Calu3 (cell line): Measurements from ENCODE around the gene ILDR2. TPM values are rescaled to one million over a fixed set of nuclear protein-coding genes. Genes with fewer than 3 reads are reported as not detected.

Experiments used
- BruUV-seq: library from RNA; stranded (reverse); fragments of 400-500 nt; replicated peaks from 2 replicates; lab custom pipeline; 2021; lab: Mats Ljungman, UMichigan
- CTCF ChIA-PET: fragments of 300-600 bp; sonication (Branson Sonifier 250); formaldehyde crosslinking; loops from one replicate; lab custom pipeline; 2022; ENCODE audit warnings: antibody characterized with exemption; lab: Charles Lee
- DNase-seq: peaks from one replicate; pipeline ENCODE4 v3.0.0; 2022
- H3K27ac Mint-ChIP-seq: one replicate; pipeline ENCODE4 v1.8.0; 2022; ENCODE audit warnings: mixed read lengths; ENCODE audit not compliant: unreplicated experiment
- H3K27me3 Mint-ChIP-seq: one replicate; pipeline ENCODE4 v1.8.0; 2022; ENCODE audit warnings: mixed read lengths; ENCODE audit not compliant: unreplicated experiment
- H3K36me3 Mint-ChIP-seq: one replicate; pipeline ENCODE4 v1.8.0; 2022; ENCODE audit warnings: mild to moderate bottlenecking, moderate library complexity, mixed read lengths; ENCODE audit not compliant: insufficient read depth, unreplicated experiment
- H3K4me1 Mint-ChIP-seq: one replicate; pipeline ENCODE4 v1.8.0; 2022; ENCODE audit warnings: mild to moderate bottlenecking, low read depth, mixed read lengths; ENCODE audit not compliant: unreplicated experiment
- H3K4me3 Mint-ChIP-seq: one replicate; pipeline ENCODE4 v1.8.0; 2022; ENCODE audit warnings: mild to moderate bottlenecking, low read depth, moderate library complexity, mixed read lengths; ENCODE audit not compliant: unreplicated experiment
- H3K9me3 Mint-ChIP-seq: one replicate; pipeline ENCODE4 v1.8.0; 2022; ENCODE audit warnings: low read depth, mixed read lengths; ENCODE audit not compliant: unreplicated experiment
- intact Hi-C: fragments of 100-400 bp; cut with micrococcal nuclease; formaldehyde crosslinking; loops from one replicate; pipeline ENCODE4 v1.10.0; 2022; ENCODE audit not compliant: unreplicated experiment
- total RNA-seq: library from RNA; stranded (reverse); gene quantifications from 2 replicates; pipeline ENCODE4 v1.2.3, GENCODE V29; 2022
- TF ChIP-seq, protein P1 (sequence below): fragments of 200-600 bp; IDR thresholded peaks from one replicate; pipeline ENCODE4 v1.8.0; 2022; ENCODE audit warnings: antibody characterized with exemption; ENCODE audit not compliant: unreplicated experiment

ILDR2 gene
- total RNA-seq, 1 experiment from 2014 or later = 1.9 TPM

DNA sequence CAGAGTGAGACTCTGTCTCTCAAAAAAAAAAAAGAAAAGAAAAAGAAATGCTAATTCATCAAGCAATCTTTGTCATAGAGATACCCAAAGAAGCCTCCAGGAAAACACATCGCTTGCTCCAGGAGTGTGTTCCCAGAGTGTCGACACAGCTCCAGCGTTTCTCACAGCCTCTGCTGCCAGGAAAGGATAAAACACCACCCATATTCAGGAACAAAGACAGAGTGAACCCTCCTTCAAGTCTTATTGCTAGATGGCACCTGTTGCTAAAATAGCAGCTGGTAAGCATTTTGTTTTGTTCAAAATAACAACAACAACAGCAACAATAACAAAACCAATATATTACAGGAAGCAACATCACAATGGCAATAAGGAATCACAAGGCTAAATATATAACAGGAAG is 3.1 kb downstream of the ILDR2 start:
- no peak for DNase-seq
- H3K4me1 Mint-ChIP-seq = peaks cover 8% of the 10 kb centered on the region
- BruUV-seq = no TSS peak
- intact Hi-C loops = loop anchor here (5.0 kb wide), 1 partner anchor 60 kb away; no protein-coding TSS in a partner anchor
- H3K9me3 Mint-ChIP-seq = no peaks in the 10 kb centered on the region
- no peak overlapping the region for H3K4me3 Mint-ChIP-seq
- H3K27ac Mint-ChIP-seq = no peak overlapping the region
- TF ChIP-seq, protein P1, sequence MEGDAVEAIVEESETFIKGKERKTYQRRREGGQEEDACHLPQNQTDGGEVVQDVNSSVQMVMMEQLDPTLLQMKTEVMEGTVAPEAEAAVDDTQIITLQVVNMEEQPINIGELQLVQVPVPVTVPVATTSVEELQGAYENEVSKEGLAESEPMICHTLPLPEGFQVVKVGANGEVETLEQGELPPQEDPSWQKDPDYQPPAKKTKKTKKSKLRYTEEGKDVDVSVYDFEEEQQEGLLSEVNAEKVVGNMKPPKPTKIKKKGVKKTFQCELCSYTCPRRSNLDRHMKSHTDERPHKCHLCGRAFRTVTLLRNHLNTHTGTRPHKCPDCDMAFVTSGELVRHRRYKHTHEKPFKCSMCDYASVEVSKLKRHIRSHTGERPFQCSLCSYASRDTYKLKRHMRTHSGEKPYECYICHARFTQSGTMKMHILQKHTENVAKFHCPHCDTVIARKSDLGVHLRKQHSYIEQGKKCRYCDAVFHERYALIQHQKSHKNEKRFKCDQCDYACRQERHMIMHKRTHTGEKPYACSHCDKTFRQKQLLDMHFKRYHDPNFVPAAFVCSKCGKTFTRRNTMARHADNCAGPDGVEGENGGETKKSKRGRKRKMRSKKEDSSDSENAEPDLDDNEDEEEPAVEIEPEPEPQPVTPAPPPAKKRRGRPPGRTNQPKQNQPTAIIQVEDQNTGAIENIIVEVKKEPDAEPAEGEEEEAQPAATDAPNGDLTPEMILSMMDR = no peak
- CTCF ChIA-PET = interaction anchor here (0.7 kb wide), 1 partner anchor 92 kb away, joined by 3 read pairs; no protein-coding TSS in a partner anchor
- H3K36me3 Mint-ChIP-seq = no peaks in the 10 kb centered on the region
- H3K27me3 Mint-ChIP-seq = peaks cover 97% of the 10 kb centered on the region

DNA sequence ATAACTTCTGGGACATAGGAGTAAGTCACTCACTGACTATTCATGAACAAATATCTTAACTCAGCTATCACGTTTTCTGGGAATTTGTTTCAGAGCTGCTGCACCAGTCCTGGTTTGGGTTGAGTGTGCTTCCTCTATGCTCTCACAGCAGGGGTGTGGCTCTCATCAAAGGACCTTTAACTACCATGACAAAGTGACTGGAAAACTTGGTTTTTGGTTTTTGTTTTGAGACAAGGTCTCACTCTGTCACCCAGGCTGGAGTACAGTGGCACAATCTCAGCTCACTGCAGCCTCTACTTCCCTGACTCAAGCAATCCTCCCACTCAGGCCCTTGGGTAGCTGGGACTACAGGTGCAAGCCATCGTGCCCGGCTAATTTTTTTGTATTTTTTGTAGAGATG is 4.1 kb downstream of the ILDR2 start:
- CTCF ChIA-PET = no interaction called here
- Mint-ChIP-seq H3K27me3 (peaks cover 97% of the 10 kb centered on the region), H3K36me3 (no peaks in the 10 kb centered on the region), H3K27ac (no peak overlapping the region), H3K4me1 (peaks cover 8% of the 10 kb centered on the region), H3K4me3 (no peak overlapping the region), H3K9me3 (no peaks in the 10 kb centered on the region)
- no peak for DNase-seq
- BruUV-seq = no TSS peak
- TF ChIP-seq, protein P1 = no peak
- intact Hi-C loops = loop anchor here (5.0 kb wide), 1 partner anchor 59 kb away; no protein-coding TSS in a partner anchor

DNA sequence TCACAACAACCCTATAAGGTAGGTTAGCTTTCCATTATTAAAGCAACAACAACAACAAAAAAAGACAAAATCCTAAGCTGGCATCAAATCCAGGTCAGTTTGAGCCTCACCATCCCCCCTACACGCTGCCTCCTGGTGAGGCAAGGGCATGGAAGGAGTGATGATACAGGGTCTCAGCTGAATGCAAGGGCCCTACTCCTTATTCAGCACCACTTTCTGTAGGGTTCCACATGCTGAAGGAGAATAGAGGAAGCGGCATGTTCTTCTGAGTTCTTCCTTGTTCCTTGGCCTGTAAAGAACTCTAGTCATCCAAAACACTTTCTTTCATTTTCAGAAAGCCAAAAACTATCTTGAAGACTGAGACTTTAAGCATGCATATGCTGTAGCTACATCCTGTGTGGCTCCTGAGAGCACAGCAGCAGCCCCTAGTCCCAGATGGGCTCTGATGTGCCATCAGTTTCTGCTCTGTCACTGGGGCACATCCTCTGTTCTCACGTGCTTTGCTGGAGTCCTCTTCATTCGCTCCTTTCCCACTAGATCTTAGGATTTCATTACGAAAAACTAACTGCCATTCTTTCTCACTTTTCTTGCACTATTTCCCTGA is 6.2 kb downstream of the ILDR2 start:
- H3K4me3 Mint-ChIP-seq = no peak overlapping the region
- BruUV-seq = no TSS peak
- H3K27me3 Mint-ChIP-seq = peaks cover 81% of the 10 kb centered on the region
- no peak overlapping the region for H3K27ac Mint-ChIP-seq
- CTCF ChIA-PET = interaction anchor here (0.6 kb wide), 1 partner anchor 251 kb away, joined by 3 read pairs; the partner anchor contains the start of gene POU2F1
- intact Hi-C loops = loop anchor here (2.0 kb wide), 1 partner anchor 14 kb away; no protein-coding TSS in a partner anchor
- no peaks in the 10 kb centered on the region for H3K9me3 Mint-ChIP-seq
- H3K36me3 Mint-ChIP-seq = no peaks in the 10 kb centered on the region
- no peak for DNase-seq
- TF ChIP-seq, protein P1 = no peak
- no peaks in the 10 kb centered on the region for H3K4me1 Mint-ChIP-seq

DNA sequence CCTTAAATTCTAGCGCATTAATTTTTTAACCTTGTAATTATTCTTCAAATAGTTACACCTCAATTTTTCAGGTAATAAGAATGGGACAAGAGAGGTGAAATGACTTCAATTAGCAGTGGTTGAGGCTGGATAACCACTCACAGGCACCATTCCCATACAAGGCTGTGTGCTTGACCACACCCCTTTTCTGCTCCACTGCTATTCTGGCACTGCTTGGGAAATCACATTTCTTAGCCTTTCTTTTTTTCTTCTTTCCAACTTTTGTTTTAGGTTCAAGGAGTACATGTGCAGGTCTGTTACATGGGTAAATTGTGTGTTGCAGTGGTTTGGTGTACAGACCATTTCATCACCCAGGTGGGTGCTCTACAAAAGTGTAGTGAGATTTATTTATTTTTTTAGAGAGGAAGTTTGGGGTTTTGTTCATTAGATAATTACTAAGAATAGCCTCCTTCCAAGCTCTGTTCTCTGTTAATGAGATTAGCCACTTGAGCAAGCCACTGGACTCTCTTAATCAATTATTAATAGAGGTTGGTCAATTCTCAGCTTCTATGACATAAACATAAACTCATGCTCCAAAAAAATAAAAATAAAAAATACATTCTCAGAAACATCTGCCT is 14.4 kb downstream of the ILDR2 start:
- no peaks in the 10 kb centered on the region for H3K4me1 Mint-ChIP-seq
- H3K36me3 Mint-ChIP-seq = no peaks in the 10 kb centered on the region
- intact Hi-C loops = no loop called here
- no peak for DNase-seq
- no TSS peak for BruUV-seq
- peaks cover 65% of the 10 kb centered on the region for H3K27me3 Mint-ChIP-seq
- H3K9me3 Mint-ChIP-seq = no peaks in the 10 kb centered on the region
- H3K4me3 Mint-ChIP-seq = no peak overlapping the region
- CTCF ChIA-PET = interaction anchor here (0.9 kb wide), 1 partner anchor 51 kb away, joined by 3 read pairs; no protein-coding TSS in a partner anchor
- no peak overlapping the region for H3K27ac Mint-ChIP-seq
- TF ChIP-seq, protein P1 = no peak
